Fibroblast of villous mesenchyme (primary cell): ENCODE results near the gene UGT8. TPM values are rescaled to one million over a fixed set of nuclear protein-coding genes. Genes with fewer than 3 reads are reported as not detected.
"Not testable (repeated sequence)": the region's sequence is repeated elsewhere in the genome, so short reads cannot be mapped to it uniquely, and the experiment has no call there.

Experiments
- DNase-seq: peaks from one replicate; pipeline ENCODE4 v3.0.0-alpha.2; 2010; ENCODE audit warnings: low read depth
- H3K4me3 ChIP-seq: 2 replicates; pipeline ENCODE4 v1.5.1; 2011; ENCODE audit warnings: low read depth, mild to moderate bottlenecking, low read length
- CTCF ChIP-seq: IDR thresholded peaks from 2 replicates; pipeline ENCODE4 v1.5.1; 2012; ENCODE audit warnings: low read depth, mild to moderate bottlenecking, low read length; ENCODE audit not compliant: insufficient read depth
- total RNA-seq: library from RNA; depleted of rRNA; stranded (reverse); fragments of >200 nt; gene quantifications from 2 replicates; pipeline ENCODE4 v1.2.3, GENCODE V29; 2012

UGT8 gene
- total RNA-seq, 1 donor, result 0.86 TPM

- TF ChIP-seq CTCF, result no peak
- no peak overlapping the region for H3K4me3 ChIP-seq
Measured at GRCh38 chr4:114603497-114603896, 4.9 kb downstream of the UGT8 start.

GRCh38 chr4:114606245-114606644 is 7.6 kb downstream of the UGT8 start:
- DNase-seq, result no peak
- TF ChIP-seq CTCF, result no peak
- H3K4me3 ChIP-seq, result no peak overlapping the region

More at GRCh38 chr4:114603497-114603896, 4.9 kb downstream of the UGT8 start:
- DNase-seq, result no peak

- DNase-seq, result no peak
- no peak for TF ChIP-seq CTCF
- H3K4me3 ChIP-seq, result no peak overlapping the region
Measured at GRCh38 chr4:114607056-114607455, 8.4 kb downstream of the UGT8 start.

GRCh38 chr4:114613560-114613959 is 15.0 kb downstream of the UGT8 start:
- DNase-seq, result no peak
- no peak overlapping the region for H3K4me3 ChIP-seq
- TF ChIP-seq CTCF, result no peak

GRCh38 chr4:114615435-114615834 is 16.8 kb downstream of the UGT8 start:
- DNase-seq, result no peak
- H3K4me3 ChIP-seq, result no peak overlapping the region
- no peak for TF ChIP-seq CTCF

- not testable (repeated sequence) for DNase-seq
Measured at GRCh38 chr4:114616036-114616435, 17.4 kb downstream of the UGT8 start.

GRCh38 chr4:114626196-114626595 is 27.6 kb downstream of the UGT8 start:
- H3K4me3 ChIP-seq, result no peak overlapping the region
- no peak for DNase-seq
- TF ChIP-seq CTCF, result no peak

More at GRCh38 chr4:114616036-114616435, 17.4 kb downstream of the UGT8 start:
- not testable (repeated sequence) for H3K4me3 ChIP-seq
